ENCODE results near the gene CTSA.
"Not testable (repeated sequence)": the region's sequence is repeated elsewhere in the genome, so short reads cannot be mapped to it uniquely, and the experiment has no call there.

Gene CTSA

DNA sequence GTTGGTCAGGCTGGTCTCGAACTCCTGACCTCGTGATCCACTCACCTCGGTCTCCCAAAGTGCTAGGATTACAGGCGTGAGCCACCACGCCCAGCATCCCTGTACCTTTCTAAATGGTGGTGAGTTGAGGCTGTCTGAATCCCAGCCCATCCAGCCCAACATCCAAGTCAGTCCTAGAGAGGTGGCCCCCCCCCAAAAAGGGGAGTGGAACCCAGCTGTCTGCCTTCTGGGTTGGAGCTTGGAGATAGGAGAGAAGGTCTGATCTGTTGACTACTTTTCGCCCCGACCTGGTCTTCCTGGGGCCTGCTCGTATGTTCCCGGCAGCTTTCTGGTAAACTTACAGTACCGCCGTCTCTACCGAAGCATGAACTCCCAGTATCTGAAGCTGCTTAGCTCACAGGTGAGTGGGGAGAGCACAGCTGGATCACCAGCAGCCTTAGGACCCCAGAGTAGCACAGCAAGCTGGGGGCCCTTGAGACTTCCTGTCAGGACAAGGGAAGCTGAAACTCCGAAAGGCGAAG lies 5.6 kb downstream of the CTSA start:
- DNase-seq (ENCODE audit: low spot score): no peak

- no peak for DNase-seq (ENCODE audit: low spot score)
Observed at GRCh38 chr20:45897289-45897688, 6.2 kb downstream of the CTSA start.

DNA sequence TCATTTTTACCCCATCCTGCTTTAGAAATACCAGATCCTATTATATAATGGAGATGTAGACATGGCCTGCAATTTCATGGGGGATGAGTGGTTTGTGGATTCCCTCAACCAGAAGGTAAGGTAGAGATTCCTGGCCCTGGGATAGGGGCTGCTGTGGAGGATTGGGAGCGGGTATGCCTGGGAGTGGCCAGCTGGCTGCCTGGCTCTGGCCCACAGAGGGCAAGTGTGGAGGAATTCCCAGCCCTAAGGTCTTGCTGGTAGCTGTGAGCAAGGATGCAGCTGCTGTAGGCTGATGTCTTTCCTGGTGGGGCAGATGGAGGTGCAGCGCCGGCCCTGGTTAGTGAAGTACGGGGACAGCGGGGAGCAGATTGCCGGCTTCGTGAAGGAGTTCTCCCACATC lies 6.6 kb downstream of the CTSA start:
- DNase-seq (ENCODE audit: low spot score): no peak

DNA sequence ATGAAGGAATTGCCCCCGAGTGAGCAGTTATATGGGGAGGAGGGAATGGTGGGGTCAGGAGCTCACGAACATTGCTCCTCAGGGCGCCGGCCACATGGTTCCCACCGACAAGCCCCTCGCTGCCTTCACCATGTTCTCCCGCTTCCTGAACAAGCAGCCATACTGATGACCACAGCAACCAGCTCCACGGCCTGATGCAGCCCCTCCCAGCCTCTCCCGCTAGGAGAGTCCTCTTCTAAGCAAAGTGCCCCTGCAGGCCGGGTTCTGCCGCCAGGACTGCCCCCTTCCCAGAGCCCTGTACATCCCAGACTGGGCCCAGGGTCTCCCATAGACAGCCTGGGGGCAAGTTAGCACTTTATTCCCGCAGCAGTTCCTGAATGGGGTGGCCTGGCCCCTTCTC lies 7.2 kb downstream of the CTSA start:
- DNase-seq (ENCODE audit: low spot score): no peak

- DNase-seq (ENCODE audit: low spot score): no peak
Observed at GRCh38 chr20:45899046-45899835, 8.1 kb downstream of the CTSA start.

- DNase-seq (ENCODE audit: low spot score): not testable (repeated sequence)
Observed at GRCh38 chr20:45901332-45901731, 10.2 kb downstream of the CTSA start.

- DNase-seq (ENCODE audit: low spot score): no peak
Observed at GRCh38 chr20:45902199-45902701, 11.1 kb downstream of the CTSA start.

- no peak for DNase-seq (ENCODE audit: low spot score)
Observed at GRCh38 chr20:45904583-45905504, 13.7 kb downstream of the CTSA start.

GRCh38 chr20:45905505-45906079 lies 14.5 kb downstream of the CTSA start:
- no peak for DNase-seq (ENCODE audit: low spot score)

GRCh38 chr20:45907219-45907948 lies 16.2 kb downstream of the CTSA start:
- no peak for DNase-seq (ENCODE audit: low spot score)

DNA sequence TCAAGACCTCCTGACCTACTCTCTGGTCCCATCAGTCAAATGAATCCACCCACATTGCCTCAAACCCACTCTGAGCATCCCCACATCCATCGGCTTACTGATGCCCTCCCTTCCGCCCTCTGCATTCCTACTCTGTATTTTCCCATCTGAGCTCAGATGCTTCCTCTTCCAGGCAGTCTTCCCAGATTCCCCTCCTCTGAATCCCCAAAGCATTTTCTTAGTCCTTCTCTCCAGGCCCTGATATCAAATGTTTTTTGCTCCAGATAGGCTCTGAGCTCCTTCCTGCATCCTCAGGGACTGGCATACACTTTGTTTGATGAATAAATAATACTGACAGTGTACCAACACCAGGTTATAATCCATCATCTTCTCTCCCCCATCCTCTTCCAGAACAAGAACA lies 16.9 kb downstream of the CTSA start:
- no peak for DNase-seq (ENCODE audit: low spot score)

DNA sequence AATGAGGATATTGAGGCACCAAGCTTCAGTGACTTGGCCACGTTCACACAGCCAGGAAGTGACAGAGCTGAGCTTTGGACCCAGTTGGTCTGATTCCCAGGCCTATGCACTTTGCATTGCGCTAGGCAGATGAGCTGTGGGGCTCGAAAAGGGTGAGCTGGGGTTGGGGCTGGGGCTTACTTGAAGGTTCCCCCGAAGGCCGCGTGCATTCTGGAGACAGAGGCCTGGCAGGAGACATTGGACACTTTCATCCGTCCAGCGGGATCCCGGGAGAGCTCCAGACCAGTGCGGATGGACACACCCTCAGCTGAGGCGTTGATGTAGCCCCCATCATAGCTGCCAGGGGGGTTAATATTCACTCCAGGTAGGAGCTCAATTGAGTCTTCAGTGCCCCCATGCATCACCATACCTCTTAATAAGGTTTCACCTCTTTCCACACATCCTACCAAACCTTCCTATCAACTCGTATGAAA lies 18.2 kb downstream of the CTSA start:
- DNase-seq (ENCODE audit: low spot score): no peak

DNA sequence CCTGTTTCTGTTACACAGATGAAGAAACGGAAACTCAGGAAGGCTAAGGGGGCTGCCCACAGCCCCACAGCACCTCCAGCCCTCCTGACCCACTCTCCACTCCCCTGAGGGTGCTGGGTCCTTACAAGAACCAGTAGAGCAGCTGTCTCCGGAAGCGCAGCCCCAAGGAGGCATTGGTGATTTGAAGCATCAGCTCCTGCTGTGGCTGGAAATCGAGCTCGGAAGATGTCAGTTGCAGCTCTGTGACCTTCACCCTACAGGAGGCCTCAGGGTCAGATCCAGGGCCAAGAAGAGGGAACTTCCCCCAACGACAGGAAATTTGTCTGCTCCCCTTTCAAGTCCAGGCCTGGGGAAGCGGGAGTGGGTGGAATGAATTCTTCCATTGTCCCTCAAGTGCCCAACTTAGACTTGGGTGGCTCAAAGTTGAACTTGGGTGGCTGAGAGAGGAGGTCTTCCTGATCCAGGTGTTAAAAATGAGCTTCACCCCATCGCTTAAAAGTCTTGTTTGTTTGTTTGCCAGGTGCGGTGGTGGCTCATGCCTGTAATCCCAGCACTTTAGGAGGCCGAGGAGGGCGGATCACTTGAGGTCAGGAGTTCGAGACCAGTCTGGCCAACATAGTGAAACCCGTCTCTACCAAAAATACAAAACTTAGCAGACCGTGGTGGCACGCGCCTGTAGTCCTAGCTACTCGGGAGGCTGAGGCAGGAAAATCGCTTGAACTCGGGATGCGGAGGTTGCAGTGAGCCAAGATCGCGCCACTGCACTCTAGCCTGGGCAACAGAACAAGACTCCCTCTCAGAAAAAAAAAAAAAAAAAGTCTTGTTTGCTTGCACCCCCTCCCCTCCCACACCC lies 18.9 kb downstream of the CTSA start:
- DNase-seq (ENCODE audit: low spot score): no peak

- DNase-seq (ENCODE audit: low spot score): peak; percentile 93
Observed at GRCh38 chr20:45910670-45911485, 19.7 kb downstream of the CTSA start.

- DNase-seq (ENCODE audit: low spot score): peak; percentile 83
Observed at GRCh38 chr20:45911486-45912343, 20.6 kb downstream of the CTSA start, which contains the start of gene PLTP. PLTP (minus strand) TSS chr20:45912155; CDS start chr20:45911452, 703 bp downstream.

GRCh38 chr20:45912344-45912682 lies 21.2 kb downstream of the CTSA start:
- DNase-seq (ENCODE audit: low spot score): no peak

GRCh38 chr20:45913116-45913515 lies 22.0 kb downstream of the CTSA start:
- DNase-seq (ENCODE audit: low spot score): no peak

GRCh38 chr20:45917790-45918141 lies 26.6 kb downstream of the CTSA start:
- no peak for DNase-seq (ENCODE audit: low spot score)
